DMS79 treated with DMSO at 0.1 percent for 48 hours (cell line): ENCODE data around the gene QRSL1.
"Not testable (repeated sequence)": the region's sequence is repeated elsewhere in the genome, so short reads cannot be mapped to it uniquely, and the experiment has no call there.

ENCODE experiments used
- DNase-seq: peaks from one replicate; lab custom pipeline; 2025; lab: John Stamatoyannopoulos, UW

Gene QRSL1, protein sequence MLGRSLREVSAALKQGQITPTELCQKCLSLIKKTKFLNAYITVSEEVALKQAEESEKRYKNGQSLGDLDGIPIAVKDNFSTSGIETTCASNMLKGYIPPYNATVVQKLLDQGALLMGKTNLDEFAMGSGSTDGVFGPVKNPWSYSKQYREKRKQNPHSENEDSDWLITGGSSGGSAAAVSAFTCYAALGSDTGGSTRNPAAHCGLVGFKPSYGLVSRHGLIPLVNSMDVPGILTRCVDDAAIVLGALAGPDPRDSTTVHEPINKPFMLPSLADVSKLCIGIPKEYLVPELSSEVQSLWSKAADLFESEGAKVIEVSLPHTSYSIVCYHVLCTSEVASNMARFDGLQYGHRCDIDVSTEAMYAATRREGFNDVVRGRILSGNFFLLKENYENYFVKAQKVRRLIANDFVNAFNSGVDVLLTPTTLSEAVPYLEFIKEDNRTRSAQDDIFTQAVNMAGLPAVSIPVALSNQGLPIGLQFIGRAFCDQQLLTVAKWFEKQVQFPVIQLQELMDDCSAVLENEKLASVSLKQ

DNA sequence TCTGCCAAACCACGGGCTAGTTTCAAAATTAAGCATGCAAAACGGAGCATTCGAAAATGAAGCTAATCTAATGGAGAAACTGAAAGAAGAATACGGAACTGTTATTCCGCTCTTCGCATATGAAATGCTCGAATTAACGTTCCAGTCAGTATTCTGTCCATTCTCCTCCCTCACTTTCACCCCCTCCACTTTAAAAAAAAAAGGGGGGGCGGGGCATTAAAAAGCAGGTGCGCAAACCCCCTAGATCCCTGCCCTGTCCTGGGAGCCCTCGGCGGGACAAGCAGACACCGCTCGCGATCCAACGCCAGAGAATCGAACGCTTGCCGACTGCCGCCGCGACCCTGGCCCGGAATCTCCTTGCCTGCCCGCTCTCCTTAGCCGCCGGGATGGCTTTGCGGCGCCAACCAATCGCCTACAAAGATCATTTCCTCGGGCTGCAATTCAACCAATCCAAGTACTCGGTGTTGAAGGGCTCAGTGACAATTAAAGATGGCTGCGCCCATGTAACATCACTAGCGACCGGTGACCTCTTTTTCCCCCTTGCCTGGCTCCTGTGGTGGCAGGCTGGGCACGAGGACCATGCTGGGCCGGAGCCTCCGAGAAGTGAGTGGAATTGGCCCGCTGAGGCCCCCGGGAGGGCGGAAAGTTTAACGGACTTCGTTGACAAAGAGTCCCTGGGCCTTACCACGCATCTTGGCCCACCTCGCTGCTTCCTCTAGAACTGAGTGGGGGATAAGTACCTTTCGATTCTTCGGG lies at the start of gene QRSL1, which contains the start of gene RTN4IP1:
TSS of gene QRSL1 (plus strand) at position 476 of the 756 bp plus-strand sequence. CDS start at position 580, 104 bp downstream.
TSS of gene RTN4IP1 (minus strand) at position 396 of the 756 bp plus-strand sequence. CDS start 477 bp downstream, outside the sequence.
- DNase-seq: peak; percentile 95

DNA sequence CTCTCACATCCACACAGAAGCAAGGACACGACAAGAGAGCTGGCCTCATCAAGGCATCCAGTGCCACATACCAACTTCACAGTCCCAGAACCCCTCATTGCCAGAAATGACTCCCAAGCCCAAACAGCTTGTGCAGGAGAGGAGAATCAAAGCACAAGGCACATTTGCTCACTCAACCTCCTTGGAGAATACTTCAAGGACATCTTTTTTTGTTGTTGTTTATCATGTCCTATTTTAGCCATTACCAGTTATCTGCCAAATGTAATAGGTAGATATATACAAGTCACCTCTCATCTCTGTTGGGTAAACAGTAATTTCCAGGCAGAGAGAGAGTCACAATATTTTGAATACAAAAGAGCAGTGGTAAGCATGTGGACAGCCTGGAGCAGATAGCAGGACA lies 47.9 kb upstream of the QRSL1 start:
- no peak for DNase-seq

DNA sequence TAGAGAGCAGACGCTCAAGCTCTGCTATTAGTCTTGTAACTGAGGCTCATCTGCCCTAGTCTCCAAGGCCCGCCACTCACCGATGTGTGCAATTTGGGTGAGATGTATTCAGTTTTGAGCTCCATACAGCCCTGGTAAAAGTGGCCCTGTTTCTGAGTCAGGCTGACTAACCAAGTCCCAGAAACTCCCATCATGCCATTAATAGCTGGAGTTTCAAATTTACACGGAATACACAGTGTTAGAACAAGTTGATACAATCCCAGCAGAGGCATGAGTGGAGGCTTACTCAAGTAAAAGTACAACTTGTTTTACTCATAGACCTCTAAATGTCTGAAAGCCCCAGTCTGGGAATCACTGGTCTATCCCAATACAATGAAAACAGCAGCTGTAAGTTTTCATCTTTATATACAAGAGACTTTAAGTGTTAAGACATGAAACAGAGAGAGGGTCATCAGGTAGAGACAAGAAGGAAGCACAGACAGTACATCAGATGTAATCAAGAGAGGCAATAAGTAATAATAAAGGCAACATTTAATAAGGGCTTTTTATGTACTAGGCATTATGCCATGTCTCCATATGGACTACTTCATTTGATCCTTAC lies 42.5 kb upstream of the QRSL1 start:
- no peak for DNase-seq

DNA sequence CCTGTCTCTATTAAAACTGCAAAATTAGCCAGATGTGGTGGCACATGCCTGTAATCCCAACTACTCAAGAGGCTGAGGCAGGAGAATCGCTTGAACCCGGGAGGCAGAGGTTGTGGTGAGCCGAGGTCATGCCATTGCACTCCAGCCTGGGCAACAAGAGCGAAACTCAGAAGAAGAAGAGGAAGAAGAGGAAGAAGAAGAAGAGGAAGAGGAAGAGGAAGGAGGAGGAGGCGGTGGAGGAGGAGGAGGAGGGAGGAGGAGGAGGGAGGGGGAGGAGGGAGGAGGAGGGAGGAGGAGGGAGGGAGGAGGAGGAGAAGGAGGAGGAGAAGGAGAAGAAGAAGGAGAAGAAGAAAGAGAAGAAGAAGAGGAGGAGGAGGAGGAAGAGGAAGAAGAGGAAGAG lies 40.4 kb upstream of the QRSL1 start:
- DNase-seq: not testable (repeated sequence)

DNA sequence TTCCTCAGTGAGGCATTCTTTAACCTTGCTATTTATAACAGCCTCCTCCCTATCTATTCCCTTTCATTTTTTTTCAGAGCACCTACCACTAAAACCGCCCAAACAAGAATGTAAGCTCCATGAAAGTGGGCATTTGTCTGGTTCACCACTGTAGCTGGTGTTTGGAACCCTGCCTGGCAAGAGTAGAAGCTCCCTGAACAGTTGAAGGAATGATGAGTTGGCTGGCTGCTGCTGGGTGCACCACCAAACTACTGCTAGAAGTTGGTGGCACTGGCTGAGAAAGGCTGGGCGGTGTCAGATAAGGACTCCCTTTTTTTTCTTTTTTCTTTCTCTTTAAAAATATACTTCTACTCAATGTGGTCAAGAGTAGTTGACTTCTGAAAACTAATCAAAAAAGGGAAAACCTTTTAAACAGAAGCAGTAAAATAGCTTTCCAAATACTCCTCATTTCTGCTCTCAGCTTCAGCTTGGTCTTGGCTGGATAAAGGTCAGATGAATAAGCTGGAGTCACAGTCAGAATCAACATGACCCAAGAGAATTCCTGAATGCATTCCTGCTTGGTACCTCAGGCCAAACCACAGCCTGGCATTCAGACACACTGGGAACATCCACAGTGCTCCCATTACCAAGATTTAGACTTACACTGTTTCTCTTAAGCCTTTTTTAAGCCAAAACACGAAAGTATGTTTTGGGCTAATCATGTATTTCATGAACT lies 38.1 kb upstream of the QRSL1 start:
- no peak for DNase-seq

DNA sequence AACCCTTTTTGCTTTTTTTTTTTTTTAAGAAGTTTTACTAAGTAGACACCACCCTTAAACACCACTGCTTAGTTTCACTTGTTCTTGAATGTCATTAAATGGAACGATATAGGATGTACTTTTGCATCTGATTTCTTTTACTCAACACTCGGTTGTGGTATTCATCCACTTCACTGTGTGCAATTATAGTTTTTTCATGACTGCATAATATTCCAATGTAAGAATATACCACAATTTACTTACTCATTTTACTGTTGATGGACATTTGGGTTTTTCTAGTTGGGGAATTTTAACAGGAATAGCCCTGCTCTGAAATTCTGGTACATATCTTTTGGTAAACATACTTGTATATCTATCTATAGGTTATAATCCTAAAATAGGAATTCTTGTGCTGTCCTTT lies 29.9 kb upstream of the QRSL1 start:
- DNase-seq: no peak

DNA sequence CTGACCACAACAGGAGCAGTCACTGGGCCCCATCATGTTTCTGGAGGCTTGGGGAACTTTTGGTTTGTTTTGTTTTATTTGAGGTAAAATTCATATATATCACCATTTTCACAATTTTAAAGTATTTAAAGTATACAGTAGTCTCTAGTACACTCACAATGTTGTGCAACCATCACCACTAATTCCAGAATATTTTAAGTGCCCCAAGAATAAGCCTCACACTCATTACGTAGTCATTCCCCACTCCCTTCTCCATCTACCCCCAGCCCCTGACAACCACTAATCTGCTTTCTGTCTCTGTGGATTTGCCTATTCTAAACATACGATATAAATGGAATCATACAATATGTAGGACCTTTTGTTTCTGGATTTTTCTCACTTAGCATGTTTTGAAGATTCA lies 29.0 kb upstream of the QRSL1 start:
- no peak for DNase-seq

DNA sequence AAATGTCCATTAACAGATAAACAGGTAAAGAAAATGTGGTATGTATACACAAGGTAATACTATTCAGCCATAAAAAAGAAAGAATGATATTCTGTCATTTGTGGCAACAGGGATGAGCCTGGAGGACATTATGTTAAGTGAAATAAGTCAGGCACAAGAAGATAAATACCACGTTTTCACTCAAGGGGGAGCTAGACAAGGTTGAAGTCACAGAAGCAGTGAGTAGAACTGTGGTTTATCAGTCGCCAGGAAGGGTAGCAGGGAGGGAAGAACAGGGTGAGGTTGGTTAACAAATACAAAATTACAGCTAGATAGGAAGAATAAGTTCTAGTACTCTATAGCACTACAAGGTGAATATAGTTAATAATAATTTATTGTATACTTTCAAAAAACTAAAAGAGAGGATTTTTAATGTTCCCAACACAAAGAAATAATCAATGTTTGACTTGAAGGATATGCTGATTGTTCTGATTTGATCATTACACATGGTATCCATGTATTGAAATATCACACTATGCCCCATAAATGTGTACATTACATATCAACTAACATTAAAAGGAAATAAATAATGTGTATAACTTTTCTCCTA lies 21.2 kb upstream of the QRSL1 start:
- DNase-seq: peak; percentile 3

DNA sequence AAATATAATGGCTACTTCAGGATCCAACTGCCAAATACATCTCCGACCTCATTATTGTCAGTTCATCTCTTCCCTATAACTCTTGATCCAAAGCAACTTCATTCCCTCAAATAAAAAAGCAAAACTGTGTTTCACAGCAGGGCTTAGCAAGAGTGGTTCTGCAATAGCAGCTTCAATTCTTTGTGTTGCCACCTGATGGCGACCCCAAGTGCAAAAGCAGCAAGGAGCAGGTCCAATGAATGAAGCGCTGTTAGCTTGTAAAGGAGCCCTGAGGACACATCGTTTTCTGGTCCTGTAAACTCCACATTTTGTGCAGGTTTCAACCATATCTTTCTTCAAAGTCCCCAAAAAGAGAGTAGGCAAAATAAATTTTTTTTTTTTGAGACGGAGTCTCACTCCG lies 19.7 kb upstream of the QRSL1 start:
- DNase-seq: peak; percentile 15

DNA sequence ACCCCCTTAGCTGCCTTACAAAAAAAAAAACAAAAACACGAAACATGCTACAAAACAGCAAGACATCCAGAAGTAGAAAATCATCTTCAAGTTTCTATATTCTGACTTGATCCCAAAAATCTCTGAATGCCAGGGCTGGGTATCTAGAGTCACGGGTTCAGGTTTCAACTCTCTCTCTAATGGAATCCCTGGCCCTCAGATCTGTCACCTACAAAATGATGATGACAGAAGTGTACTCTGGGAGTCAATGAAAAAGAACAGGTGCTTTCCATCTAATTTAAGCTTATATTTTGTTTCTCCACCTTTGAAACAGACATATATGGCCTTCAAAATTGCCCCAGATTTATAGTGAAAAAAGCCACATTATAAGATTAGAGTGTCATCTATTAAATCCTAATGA lies 18.3 kb upstream of the QRSL1 start:
- no peak for DNase-seq

DNA sequence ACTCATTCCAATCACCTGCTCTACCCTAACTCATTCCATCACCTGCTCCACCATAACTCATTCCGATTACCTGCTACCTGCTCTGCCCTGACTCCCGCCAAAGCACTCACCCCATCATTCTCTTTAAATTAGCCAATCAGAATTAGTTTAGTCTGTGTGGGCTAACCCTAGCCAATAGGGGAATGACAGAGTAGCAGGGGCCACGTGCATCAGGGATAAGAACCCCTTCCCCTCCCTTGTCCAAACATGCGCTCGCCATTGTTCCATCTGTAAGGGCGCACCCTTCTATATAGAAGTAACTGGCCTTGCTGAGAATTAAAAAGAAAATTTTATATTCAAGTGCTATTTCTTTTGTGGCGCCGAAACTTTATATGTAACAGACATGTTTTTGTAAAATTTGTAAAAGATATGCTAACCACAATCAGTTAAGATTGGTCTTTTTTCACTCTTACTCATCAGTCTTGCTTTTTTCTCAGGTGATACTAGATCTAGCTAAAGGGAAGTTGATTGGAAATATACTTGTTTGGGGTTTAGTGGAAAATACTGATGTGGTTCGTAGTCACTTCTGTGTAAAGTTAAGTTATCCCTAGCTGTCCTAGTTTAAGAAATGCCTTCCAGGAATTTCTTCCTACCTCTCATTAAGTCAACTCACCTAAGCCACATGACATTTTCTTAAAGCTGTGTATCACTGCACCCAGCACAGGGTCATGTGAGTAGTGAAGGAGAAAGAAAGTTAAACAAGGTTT lies 16.5 kb upstream of the QRSL1 start:
- DNase-seq: no peak

DNA sequence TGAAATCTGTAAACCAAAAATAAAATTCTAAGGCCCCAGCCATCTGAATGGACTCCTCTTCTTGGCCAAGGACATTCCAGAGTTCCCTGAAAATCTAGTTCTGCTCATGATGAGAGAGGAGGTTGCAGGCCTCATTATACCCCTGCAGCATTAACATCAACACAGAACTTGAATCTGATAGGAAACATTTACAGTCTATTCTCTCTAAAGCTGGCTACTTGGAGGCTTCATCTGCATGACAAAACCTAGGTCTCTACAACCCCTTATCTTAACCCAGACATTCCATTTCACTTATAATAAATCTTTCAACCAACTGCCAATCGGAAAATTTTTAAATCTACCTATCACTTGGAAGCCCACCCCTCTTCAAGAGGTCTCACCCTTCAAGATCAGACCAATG lies 15.8 kb upstream of the QRSL1 start:
- DNase-seq: no peak

DNA sequence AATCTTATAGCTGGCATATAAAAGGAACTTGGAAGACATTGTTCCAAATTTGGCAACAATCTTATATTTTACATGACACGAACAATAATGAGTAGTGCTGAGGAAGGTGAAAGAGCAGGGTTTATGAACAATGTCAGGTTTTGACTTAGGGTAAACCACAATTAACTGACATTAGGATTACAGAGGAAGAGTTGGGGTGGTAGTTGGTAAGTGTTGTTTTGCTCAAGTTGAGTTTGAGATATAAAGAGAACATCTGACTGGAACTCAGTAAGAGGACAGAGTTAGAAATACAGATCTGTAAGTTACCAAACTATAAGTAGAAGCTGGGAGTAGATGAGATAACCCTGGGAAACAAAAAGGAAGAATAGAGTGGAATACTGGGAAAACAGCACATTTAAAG lies 15.2 kb upstream of the QRSL1 start:
- no peak for DNase-seq

DNA sequence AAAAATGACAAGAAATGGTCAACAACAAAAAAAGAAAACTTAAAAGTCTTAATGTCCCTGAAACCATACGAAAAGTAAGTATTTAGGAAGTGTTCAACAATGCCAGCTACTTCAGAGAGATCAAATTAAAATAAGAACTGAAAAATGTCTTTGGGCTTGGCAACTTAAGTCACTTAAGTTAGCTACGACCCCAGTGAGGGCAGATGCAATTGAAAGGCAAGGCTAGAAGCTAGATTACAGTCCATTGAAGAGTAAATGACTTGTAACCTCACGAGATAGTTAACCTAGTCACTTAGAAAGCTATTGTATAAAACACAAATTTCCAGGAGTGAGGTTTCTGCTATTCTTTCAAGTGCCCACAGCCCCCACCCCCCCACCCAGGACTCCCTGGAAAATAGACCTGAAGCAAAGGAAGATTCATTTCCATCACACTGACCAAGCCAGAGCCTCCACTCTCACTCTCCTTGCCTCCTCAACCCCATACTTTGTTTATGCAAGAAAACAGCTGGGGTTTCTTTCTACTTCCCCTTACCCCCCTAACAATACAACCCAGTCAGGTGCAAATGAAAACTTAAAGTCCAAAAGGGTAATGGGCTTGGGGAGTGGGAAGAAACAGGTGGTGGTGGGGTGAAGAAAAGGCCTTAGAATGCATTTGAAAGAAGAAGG lies 14.7 kb upstream of the QRSL1 start:
- DNase-seq: no peak

DNA sequence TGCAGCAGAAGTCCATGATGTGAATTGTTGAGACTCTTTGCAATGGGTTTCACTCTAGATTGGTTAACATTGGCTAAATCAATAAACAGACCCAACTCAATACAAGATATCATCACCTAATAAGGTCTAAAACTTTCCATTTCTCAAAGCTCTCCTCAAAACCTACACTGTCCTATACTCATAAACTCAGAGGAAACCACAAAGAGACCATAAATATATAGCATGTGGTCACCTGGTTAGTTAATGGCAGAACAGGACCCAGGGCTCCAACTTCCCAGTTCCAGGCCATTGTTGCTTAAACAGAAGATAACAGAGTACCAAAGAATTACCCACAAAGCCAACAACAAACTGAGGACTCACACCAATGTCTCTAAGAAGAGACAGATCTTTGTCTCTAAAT lies 12.1 kb upstream of the QRSL1 start:
- DNase-seq: no peak

DNA sequence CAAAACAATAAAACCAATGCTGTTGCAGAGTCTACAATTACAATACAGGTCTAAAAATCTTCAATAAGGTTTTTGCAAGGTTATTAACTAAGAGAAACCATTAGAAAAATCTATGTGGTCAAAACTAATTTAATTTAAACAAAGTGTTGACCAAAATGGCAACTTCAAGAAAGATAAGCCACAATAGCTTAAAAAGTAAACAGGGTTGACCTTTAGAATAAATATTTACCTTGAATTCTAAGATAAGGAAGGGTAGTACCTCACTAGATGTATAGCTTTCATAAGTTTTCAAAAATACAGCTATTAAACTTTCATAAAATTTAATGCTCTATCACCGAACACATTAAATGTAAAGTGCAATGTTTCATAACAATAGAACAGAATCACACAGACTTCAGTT lies 11.5 kb upstream of the QRSL1 start:
- no peak for DNase-seq

DNA sequence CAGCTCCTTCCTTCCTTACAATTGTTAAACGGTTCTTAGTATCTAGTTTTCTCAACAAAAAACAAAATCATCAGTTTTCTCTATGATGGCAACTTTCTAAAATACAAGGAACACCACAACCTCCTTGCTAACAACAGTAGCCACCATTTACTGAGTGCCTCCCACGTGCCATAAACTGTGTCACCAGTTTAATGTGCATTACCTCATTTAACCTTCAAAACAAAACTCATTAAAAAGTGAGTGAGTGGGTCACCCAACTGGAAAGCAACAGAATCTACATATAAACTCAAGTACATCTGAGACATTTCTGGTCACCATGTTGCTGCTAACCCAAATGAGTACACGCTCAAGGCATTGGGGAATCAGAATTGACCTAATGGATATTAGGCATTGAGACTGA lies 11.1 kb upstream of the QRSL1 start:
- no peak for DNase-seq

DNA sequence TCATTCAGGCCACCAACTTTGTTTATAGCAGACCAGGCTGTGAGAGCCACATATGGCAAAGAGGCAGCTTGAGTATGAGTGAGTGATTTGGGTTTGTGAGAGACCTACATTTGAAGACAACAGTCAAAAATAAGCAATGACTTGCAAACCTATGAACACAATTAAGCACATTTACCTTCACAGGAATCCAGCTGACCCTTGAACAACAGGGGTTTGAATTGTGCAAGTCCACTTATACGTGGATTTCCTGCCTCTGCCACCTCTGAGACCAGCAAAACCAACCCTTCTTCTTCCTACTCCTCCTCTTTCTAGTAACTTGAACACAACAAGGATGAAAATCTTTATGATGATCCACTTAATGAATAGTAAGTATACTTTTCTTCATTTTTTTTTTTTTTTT lies 10.2 kb upstream of the QRSL1 start:
- no peak for DNase-seq

DNA sequence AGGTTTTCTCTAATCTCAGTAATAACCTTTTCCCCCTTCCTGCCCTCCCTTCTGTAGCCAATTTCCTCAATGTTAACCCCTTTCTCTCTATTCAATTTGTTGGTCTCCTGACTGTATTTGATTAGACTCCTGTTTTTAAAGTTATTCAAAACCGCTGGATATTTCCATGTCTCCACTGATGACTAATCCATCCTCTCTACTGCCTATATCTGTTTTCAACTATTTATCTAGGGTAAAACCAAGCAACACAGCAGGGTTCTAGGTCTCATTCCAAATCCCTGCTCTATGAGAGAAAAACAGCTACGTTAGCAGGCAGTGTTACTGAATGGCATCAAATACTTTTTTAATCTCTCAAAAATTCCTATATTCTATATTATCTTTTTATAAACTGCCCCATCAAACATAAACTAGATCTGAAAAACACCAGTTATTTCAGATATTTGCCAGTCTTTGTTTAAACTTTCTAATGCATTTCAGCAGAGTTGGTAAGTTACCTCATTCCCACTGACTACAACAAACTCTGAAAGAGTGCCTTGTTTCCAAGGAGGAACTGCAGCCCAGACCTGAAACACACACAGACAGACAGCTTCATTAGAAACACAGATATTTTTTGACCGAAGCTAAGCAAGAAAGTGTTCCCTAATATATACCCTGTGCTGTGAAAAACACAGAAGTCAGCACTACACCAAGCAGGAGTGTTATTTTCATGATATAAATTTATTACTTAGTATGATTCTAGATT lies 8.3 kb upstream of the QRSL1 start:
- no peak for DNase-seq

DNA sequence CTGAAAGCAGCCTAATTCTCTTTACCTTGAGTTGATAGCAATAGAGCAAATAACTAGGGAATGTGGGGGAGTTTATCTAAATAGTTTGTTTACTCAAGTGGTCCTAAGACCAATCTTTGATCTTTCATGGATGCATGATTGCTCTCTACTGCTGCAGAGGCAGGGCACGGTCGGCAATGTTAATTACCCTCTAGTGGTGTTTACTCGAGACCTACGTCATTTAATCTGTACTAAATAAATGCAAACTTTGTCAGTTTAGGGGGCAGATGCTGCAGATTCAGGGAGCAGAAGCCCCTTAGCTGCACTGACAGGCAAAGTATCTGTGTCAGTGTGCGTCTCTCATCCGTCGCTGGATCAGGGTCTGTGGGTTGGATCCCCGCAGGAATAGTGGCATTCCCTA lies 7.0 kb upstream of the QRSL1 start:
- DNase-seq: no peak
